SU-DHL-6 (cell line): ENCODE data around the gene IQSEC2.

Experiments
- H2AFZ ChIP-seq: fragments of 200-600 bp; sonication (generic); 2 replicates; pipeline ENCODE4 v1.6.1; 2014; ENCODE audit warnings: low read depth, mild to moderate bottlenecking, moderate library complexity, mixed read lengths, antibody characterized with exemption, low read length; ENCODE audit not compliant: severe bottlenecking
- H3F3A ChIP-seq: fragments of 200-600 bp; shearing (Covaris generic); 2 replicates; pipeline ENCODE4 v1.6.0; 2016; ENCODE audit warnings: antibody characterized with exemption, mild to moderate bottlenecking; ENCODE audit not compliant: insufficient read depth
- H3K27ac ChIP-seq: fragments of 200-600 bp; sonication (generic); 2 replicates; pipeline ENCODE4 v1.5.1; 2016; ENCODE audit warnings: low read depth, mild to moderate bottlenecking, low read length, moderate library complexity, mixed read lengths
- H3K27me3 ChIP-seq: fragments of 200-600 bp; sonication (generic), shearing (Covaris generic); 2 replicates; pipeline ENCODE4 v1.6.0; 2014; ENCODE audit warnings: mild to moderate bottlenecking, low read length
- H3K36me3 ChIP-seq: fragments of 200-600 bp; sonication (generic); 2 replicates; pipeline ENCODE4 v1.6.1; 2014; ENCODE audit warnings: mild to moderate bottlenecking, low read length, mixed read lengths
- H3K4me2 ChIP-seq: fragments of 300-600, 200-600 bp; shearing (Covaris generic), sonication (generic); 2 replicates; pipeline ENCODE4 v1.6.0; 2014; ENCODE audit warnings: low read length, low read depth, mild to moderate bottlenecking; ENCODE audit not compliant: poor library complexity, severe bottlenecking
- H3K4me3 ChIP-seq: fragments of 200-600 bp; sonication (generic); 2 replicates; pipeline ENCODE4 v1.5.1; 2014; ENCODE audit warnings: antibody characterized with exemption, low read length, mild to moderate bottlenecking, mixed read lengths; ENCODE audit not compliant: insufficient read depth, poor library complexity, severe bottlenecking
- H3K79me2 ChIP-seq: fragments of 200-600 bp; sonication (generic); 2 replicates; pipeline ENCODE4 v1.6.1; 2014; ENCODE audit warnings: mild to moderate bottlenecking, low read length, moderate library complexity; ENCODE audit not compliant: insufficient read depth
- H3K9ac ChIP-seq: fragments of 200-600 bp; sonication (generic); 2 replicates; pipeline ENCODE4 v1.7.0; 2014; ENCODE audit warnings: mild to moderate bottlenecking, low read length
- H3K9me2 ChIP-seq: fragments of 200-600 bp; sonication (generic); replicated peaks from 2 replicates; pipeline ENCODE4 v1.6.1; 2014; ENCODE audit warnings: low read length; ENCODE audit not compliant: insufficient read depth
- H3K9me3 ChIP-seq: fragments of 200-600 bp; sonication (generic); 2 replicates; pipeline ENCODE4 v1.6.1; 2014; ENCODE audit warnings: low read length, mixed read lengths; ENCODE audit not compliant: insufficient read depth
- H4K20me1 ChIP-seq: fragments of 200-600 bp; sonication (generic); 2 replicates; pipeline ENCODE4 v1.6.1; 2014; ENCODE audit warnings: low read depth, mild to moderate bottlenecking, antibody characterized with exemption, low read length, moderate library complexity, mixed read lengths
- EZH2phosphoT487 ChIP-seq: fragments of 200-600 bp; sonication (generic), shearing (Covaris generic); conservative IDR thresholded peaks from 2 replicates; pipeline ENCODE4 v1.6.1; 2018; ENCODE audit warnings: mild to moderate bottlenecking, antibody characterized with exemption, low read length, moderate library complexity, mixed read lengths
- TF ChIP-seq, protein P1 (sequence below): fragments of 200-600 bp; sonication (generic); IDR thresholded peaks from one replicate; pipeline ENCODE4 v1.5.1; 2017; ENCODE audit warnings: antibody characterized with exemption, mild to moderate bottlenecking, low read length, moderate library complexity; ENCODE audit not compliant: insufficient read depth, poor library complexity, severe bottlenecking

Gene IQSEC2

DNA sequence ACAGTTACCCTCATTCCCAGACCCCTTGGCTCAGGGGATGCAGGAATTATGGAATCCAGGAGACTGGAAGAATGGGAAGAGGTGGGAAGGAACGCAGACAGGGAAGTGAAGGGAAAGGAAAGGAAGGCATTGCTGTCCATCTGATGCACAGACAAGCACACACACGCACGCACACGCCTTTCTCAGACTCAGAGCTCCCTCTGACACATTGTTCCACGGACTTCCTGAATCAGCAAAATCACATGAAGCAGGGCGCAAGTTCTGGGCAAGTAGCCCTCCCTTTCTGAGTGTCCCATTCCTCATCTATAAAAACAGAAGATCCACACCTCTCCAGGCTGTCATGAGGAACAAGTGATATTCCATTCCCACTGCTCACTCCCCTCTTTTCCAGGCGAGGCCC is 13.2 kb downstream of the IQSEC2 start:
- Histone ChIP-seq H2AFZ (no peak overlapping the region), H3K79me2 (no peaks in the 10 kb centered on the region), H4K20me1 (no peaks in the 10 kb centered on the region), H3K4me3 (no peak overlapping the region), H3F3A (no peaks in the 10 kb centered on the region), H3K9ac (no peak overlapping the region), H3K9me3 (no peaks in the 10 kb centered on the region), H3K4me2 (no peak overlapping the region), H3K27ac (no peak overlapping the region), H3K9me2 (no peaks in the 10 kb centered on the region), H3K27me3 (no peaks in the 10 kb centered on the region), H3K36me3 (no peaks in the 10 kb centered on the region)
- TF ChIP-seq EZH2phosphoT487, result no peak
- TF ChIP-seq, protein P1, sequence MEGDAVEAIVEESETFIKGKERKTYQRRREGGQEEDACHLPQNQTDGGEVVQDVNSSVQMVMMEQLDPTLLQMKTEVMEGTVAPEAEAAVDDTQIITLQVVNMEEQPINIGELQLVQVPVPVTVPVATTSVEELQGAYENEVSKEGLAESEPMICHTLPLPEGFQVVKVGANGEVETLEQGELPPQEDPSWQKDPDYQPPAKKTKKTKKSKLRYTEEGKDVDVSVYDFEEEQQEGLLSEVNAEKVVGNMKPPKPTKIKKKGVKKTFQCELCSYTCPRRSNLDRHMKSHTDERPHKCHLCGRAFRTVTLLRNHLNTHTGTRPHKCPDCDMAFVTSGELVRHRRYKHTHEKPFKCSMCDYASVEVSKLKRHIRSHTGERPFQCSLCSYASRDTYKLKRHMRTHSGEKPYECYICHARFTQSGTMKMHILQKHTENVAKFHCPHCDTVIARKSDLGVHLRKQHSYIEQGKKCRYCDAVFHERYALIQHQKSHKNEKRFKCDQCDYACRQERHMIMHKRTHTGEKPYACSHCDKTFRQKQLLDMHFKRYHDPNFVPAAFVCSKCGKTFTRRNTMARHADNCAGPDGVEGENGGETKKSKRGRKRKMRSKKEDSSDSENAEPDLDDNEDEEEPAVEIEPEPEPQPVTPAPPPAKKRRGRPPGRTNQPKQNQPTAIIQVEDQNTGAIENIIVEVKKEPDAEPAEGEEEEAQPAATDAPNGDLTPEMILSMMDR, result no peak

DNA sequence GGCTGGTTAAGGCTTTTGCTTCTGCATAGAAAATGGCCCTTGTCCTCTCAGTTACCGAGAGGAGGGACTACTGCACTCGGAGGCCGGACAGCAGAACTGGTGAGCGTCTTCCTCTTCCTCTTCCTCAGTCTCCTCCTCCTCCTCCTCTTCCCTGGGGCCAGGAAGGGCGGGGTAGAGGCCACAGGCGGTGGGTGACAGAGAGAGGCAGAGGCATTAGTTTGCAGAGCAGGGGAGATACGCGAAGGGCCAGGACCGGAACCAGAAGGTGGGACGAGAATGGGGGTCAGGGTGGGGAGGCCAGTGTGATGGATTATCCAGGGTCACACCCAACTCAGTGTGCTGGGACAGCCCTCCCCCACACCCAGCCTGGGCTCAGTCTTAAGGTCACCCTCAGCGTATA is 14.5 kb downstream of the IQSEC2 start:
- Histone ChIP-seq H3K4me2 (no peak overlapping the region), H3K27ac (no peak overlapping the region), H3K79me2 (no peaks in the 10 kb centered on the region), H3K36me3 (no peaks in the 10 kb centered on the region), H2AFZ (no peak overlapping the region), H3K9ac (no peak overlapping the region), H3K27me3 (no peaks in the 10 kb centered on the region), H3K4me3 (no peak overlapping the region), H3K9me2 (no peaks in the 10 kb centered on the region), H3K9me3 (no peaks in the 10 kb centered on the region), H4K20me1 (no peaks in the 10 kb centered on the region), H3F3A (no peaks in the 10 kb centered on the region)
- TF ChIP-seq, protein P1, result no peak
- TF ChIP-seq EZH2phosphoT487, result no peak

DNA sequence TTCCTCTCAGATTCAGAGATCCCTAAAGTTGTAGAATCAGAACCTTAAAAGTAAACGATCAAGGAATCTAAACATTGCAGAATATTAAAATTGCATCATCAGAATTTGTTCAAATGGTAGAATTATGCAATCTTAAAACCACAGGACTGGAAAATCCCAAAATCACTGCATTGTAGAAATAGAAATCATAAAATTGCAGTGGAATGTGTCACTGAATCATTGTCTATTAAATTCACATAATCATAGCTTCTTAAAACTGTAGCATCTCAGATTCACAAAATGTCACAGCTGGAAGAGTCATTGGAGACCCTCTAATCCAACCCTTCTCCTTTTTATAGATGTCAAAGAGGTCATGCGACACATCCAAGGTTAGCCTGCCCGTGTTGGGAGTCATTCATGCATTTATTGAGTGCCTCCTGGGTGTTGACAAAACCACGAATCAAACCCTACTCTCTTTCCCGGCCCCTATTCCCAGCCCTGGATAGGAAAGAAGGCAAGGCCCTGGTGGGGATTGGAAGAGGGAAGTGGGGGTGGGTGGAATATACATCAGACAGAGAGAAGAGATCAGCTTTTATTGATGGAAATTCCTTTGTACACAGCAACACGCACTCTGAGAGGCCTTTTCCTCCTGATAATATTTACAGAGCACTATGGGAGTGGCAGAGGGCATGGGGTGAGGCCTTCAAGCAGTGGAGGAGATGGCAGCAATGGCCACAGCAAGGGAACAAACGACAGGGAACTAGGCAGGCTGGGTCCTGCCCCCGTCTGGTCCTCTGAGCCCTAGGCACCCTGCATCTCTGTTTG is 15.4 kb downstream of the IQSEC2 start:
- H3K9ac ChIP-seq, result no peak overlapping the region
- no peaks in the 10 kb centered on the region for H3F3A ChIP-seq
- H3K4me2 ChIP-seq, result no peak overlapping the region
- no peaks in the 10 kb centered on the region for H3K9me2 ChIP-seq
- TF ChIP-seq EZH2phosphoT487, result no peak
- TF ChIP-seq, protein P1, result no peak
- H3K27ac ChIP-seq, result no peak overlapping the region
- H3K9me3 ChIP-seq, result no peaks in the 10 kb centered on the region
- no peaks in the 10 kb centered on the region for H3K36me3 ChIP-seq
- no peak overlapping the region for H2AFZ ChIP-seq
- H4K20me1 ChIP-seq, result no peaks in the 10 kb centered on the region
- H3K4me3 ChIP-seq, result no peak overlapping the region
- no peaks in the 10 kb centered on the region for H3K27me3 ChIP-seq
- no peaks in the 10 kb centered on the region for H3K79me2 ChIP-seq
